COR-L47 (cell line): Measurements from ENCODE around the gene ZNF280D.

ENCODE experiments used
- DNase-seq: peaks from one replicate; lab custom pipeline; 2025; lab: John Stamatoyannopoulos, UW

Gene ZNF280D

DNA sequence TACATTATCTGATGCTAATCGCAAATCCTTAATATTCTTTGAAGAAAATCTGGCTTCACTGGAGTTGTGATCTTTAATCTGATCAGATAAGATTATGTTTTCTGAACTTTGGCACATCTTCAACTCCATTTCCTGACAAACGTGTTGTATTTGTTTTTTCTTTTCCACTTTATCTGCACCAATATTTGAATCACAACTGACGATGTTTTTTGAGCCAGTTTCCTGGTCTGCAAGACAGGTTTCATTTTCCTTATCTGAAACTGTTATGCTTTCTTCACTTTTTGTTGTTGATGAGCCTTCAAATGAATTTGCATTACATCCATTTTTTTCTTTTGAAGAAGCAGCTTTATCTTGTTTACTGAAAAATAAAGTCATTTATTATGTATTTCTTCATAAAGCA, 101.5 kb downstream of the ZNF280D start:
- no peak for DNase-seq

DNA sequence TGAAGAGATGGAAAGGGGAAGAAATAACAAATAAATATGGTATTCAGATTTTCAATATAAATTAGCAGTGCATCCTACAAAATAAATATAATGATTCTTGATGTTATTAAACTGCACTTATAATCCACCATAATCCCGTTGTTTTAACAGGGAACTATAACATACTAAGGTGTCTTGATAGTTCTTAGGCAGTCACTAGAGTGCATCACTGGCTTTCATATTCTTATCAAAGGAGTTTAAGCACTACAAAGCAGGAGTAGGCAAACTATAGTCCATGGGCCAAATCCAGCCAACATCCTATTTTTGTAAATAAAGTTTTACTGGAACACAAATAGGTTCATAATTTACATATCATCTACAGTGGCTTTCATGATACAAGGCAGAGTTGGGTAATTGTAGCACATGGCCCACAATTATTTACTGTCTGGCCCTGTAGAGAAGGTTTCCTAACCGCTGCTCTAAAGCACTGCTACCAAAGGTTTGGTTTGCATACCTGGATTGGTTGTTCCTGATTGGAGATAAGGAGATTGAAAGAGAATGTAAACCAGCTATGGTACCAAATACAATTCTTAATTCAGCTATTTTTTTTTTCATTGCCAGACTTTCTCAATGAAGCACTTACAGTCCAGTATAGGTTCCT, 104.3 kb downstream of the ZNF280D start:
- no peak for DNase-seq

DNA sequence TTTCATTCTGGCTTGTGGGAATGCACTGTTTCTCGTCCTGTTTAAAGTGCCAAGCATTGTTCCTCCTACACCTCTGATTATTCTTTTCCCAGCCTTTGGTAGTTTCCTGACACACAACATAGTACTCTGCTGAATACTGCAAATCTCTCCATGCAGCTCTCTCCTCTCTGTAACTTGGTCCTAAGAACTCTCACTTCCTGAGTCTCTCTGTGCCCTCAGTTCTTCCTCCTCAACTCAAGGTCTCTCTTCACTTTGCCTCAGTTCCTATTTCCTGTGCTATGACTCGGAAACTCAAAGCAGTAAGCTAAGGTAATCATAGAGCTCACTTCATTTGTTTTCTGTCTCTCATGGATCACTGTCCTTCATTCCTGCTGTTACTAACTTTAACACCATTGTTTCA, 113.4 kb downstream of the ZNF280D start:
- DNase-seq, result no peak

DNA sequence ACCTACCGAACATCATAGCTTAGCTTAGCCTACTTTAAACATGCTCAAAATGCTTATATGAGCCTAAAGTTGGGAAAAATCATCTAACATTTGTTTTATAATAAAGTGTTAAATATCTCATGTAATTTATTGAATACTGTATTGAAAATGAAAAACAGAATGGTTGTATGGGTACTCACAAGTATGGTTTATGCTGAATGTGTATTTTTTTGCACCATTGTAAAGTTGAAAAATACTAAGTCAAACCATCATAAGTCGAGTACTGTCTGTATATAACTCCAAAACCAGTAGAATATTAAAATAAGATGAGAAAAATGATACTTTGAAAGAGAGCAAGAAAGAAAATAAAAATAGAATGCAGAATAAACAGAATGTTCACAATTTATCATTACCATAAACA, 115.7 kb downstream of the ZNF280D start:
- no peak for DNase-seq

DNA sequence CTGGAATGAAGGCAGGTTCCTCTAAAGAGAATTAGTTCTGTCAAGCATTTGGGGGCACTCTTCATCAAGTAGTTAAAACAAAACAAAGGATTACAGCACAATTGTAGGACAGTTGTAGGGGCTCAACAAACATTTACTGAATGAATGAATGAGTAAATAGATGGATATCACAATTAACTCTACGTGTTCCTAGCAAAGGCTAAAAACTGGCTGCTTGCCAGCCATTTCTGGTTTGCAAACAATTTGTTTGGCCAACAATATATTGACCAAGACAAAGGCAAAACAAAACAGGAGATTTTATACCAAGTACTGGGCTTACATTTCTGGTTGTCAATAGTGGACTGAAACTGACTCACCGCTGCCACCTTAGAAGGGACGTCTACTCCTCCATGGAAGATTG, 116.8 kb downstream of the ZNF280D start:
- DNase-seq, result peak; percentile 44

DNA sequence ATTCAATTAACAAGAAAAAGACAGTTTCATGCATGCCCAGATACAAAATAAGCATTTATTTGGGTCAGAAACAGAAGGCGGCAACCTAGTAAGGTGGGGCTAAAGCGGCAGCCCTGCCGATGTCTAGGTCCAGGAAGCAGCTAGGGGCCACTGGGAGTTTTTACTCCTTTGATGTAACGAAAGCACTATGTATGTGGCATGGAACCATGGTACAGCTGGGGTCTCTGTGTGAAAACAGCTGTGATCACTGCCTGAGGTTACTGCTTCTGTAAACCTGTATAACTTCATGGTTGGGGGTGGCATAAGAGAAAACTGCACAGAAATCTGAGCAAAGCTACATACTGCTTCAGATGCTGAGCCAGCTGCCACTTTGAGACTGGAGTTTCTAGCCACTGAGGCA, 119.5 kb downstream of the ZNF280D start:
- no peak for DNase-seq

DNA sequence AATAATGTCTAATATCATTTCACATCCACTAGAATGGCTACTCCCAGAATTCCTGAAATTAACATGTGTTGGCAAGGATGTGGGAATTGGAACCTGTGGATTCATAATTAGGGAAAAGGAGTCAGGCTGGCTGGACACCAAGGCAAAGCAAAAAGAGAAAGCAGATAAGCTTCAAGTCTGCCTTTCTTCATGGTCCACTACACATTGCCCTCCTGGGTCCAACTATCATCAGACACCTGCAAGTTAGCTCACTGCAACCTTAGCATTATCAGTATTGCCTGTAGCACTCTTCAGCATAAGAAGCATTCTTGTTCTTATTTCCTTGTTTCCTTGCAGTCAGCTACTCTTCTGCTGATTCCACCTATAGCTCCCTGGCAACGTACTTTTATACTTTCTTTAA, 124.3 kb downstream of the ZNF280D start:
- no peak for DNase-seq

DNA sequence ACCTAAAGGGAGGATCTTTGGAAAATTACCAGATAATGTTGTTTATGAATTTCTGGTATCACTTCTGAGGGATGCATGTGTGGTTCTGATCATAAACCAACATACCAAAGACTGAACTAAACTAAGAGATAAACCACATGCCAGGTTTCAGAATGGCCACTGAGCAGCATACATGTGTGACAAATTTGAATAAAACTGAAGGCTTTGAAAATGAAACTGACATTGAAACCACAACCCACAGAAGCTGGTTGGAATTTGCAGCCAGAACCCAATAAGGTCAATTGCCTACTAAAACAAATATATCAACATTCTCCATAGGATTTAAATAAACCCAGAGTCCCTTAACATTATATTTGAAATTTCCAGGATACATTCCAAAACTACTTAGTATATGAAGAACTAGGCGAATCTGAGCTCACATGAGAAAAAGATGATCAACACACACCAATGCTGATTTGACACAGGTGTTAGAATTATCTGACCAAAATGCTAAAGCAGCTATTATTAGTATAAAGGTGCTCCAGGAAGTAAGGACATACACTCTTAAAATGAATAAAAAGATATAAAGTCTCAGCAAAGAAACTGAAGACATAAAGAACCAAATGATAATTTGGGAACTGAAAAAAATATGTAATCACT, 125.0 kb downstream of the ZNF280D start:
- no peak for DNase-seq

DNA sequence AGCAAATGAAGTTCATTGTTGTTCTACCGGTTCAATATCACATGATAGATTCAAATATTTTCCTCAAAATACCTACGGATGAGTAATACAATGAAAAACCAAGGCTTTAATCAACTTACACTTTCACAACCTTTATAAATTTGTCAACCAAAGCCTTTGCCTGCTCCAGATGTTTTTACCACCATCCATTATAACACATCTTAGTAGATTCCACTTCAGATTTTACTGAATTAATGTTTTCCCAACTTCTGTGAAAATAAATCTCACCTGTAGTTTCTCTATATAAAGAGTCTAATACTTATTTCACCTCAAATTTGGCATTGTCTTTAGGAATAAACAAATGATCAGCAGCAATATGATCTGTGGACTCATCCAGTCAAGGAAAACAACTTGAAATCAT, 131.1 kb downstream of the ZNF280D start:
- no peak for DNase-seq

DNA sequence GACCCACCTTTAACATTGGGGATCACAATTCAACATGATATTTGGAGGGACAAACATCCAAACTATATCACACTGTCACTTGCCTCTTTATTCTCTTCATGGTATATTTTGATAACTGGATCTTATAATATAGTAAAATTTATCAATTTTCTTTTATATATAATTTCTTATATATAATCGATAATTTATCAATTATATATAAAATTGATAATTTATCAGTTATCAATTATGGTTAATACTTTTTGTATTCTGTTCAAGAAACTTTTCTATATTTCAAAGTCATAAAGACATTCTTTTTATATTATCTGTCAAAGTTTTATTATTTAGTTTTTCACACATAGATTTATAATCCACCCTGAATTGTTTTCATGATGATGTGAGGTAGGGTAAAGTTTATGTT, 132.9 kb downstream of the ZNF280D start:
- no peak for DNase-seq

DNA sequence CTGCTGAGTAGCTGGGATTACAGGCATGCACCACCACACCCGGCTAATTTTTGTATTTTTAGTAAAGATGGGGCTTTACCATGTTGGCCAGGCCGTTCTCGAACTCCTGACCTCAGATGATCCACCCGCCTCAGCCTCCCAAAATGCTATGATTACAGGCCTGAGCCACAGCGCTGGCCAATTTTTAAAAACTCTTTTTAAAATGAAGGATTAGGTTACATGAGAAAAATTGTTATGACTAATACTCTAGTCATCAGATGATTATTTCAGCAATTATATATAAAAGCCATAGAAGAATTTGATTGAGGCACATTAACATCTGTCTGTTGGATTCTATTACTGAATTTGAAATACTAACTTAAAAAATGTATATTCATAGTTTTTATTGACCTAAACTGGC, 134.3 kb downstream of the ZNF280D start:
- DNase-seq, result no peak

DNA sequence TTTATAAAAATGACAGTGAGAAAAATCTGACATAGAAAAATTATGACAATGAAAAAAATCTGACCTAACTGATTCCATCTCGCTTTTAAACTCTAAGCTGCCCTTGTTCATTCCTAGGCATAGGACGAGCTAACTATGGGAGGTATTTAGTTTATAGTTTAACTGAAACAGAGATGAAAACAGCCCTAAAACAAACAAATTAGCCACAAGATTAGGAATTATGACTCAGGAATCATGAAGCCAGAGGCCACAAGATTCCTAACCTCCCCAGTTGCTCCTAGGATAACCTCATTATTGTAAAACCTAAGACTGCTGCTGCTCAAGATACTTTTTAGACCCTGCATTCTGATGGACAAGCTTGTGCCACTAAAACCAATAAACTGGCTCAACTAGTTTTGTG, 145.6 kb downstream of the ZNF280D start:
- DNase-seq, result no peak

DNA sequence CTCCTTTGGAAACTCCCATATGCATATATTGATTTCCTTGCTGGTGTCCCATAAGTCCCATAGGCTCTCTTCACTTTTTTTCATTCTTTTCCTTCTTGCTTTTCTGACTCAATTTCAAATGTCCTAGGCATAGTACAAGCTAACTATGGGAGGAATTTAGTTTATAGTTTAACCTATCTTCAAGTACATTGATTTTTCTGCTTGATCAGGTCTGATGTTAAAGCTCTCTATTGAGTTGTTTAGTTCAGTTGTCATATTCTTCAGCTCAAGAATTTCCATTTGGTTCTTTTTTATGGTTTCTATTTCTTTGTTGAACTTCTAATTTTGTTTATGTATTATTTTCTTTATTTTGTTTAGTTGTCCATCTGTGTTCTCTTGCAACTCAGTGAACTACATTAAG, 147.1 kb downstream of the ZNF280D start:
- no peak for DNase-seq

DNA sequence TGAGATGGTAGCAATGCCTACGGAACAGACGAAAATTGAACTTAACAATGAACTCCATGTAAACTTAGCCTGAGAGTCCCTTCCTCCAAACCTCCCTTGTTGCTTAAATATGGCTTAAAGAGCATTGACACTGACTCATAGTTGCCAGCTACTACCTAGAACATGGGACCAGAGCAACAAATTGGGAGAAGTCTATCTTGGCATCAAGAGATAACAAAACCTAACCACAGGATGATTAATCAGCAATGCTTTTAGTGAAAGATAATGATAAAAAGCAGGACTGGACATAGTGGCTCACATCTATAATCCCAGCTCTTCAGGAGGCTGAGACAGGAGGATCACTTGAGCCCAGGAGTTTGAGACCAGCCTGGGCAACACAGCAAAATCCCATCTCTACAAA, 150.5 kb downstream of the ZNF280D start:
- DNase-seq, result no peak
